Vagina (tissue), 2 donors: ENCODE results near the gene HYAL2. TPM values are rescaled to one million over a fixed set of nuclear protein-coding genes. Genes with fewer than 3 reads are reported as not detected.

Experiments used
- DNase-seq, 2 donors: peaks; one replicate each; pipeline ENCODE4 v3.0.0-alpha.2; 2017; ENCODE audit errors: extremely low spot score in 2 of 2
- H3K27ac ChIP-seq: fragments of 200-600 bp; sonication (generic); one replicate; pipeline ENCODE4 v1.5.1; 2019
- H3K27me3 ChIP-seq: fragments of 200-600 bp; sonication (generic); one replicate; pipeline ENCODE4 v1.5.1; 2019
- H3K36me3 ChIP-seq, 2 donors: fragments of 200-600 bp; sonication (generic); one replicate each; pipeline ENCODE4 v1.5.1; 2017 to 2019
- H3K4me1 ChIP-seq: fragments of 200-600 bp; sonication (generic); one replicate; pipeline ENCODE4 v1.5.1; 2019
- H3K4me3 ChIP-seq, 2 donors: fragments of 200-600 bp; sonication (generic); 1 replicate in 1 of 2; 2 replicates in 1 of 2; pipeline ENCODE4 v1.5.1; 2016 to 2019
- H3K9me3 ChIP-seq: fragments of 200-600 bp; sonication (generic); one replicate; pipeline ENCODE4 v1.5.1; 2019
- POLR2A ChIP-seq, 2 donors: fragments of 450-650 bp; IDR thresholded peaks; one replicate each; pipeline ENCODE4 v1.6.1; 2017; ENCODE audit warnings: antibody characterized with exemption in 2 of 2, mild to moderate bottlenecking in 2 of 2, moderate library complexity in 2 of 2
- POLR2AphosphoS5 ChIP-seq, 2 donors: sonication (generic); formaldehyde crosslinking; IDR thresholded peaks; one replicate each; pipeline ENCODE4 v1.9.0; 2017; ENCODE audit warnings: antibody characterized with exemption in 2 of 2, mild to moderate bottlenecking in 2 of 2, low read depth in 1 of 2; ENCODE audit not compliant: insufficient read depth in 1 of 2
- intact Hi-C: fragments of 100-400 bp; cut with DNase I; formaldehyde crosslinking; loops from one replicate; pipeline ENCODE4 v1.15.1; 2023
- total RNA-seq: library from RNA; depleted of rRNA; stranded (reverse); fragments of >200 nt; gene quantifications from one replicate; pipeline ENCODE4 v1.2.3, GENCODE V29; 2016
- TF ChIP-seq, protein P1 (sequence below), 3 experiments: fragments of 450-650 bp in 2 of 3; fragments of 200-600 bp in 1 of 3; sonication (generic) in 1 of 3; IDR thresholded peaks; one replicate each; pipeline ENCODE4 v1.5.1; 2017 to 2019; ENCODE audit warnings: antibody characterized with exemption in 3 of 3, mild to moderate bottlenecking in 2 of 3, moderate library complexity in 2 of 3

HYAL2 gene, protein sequence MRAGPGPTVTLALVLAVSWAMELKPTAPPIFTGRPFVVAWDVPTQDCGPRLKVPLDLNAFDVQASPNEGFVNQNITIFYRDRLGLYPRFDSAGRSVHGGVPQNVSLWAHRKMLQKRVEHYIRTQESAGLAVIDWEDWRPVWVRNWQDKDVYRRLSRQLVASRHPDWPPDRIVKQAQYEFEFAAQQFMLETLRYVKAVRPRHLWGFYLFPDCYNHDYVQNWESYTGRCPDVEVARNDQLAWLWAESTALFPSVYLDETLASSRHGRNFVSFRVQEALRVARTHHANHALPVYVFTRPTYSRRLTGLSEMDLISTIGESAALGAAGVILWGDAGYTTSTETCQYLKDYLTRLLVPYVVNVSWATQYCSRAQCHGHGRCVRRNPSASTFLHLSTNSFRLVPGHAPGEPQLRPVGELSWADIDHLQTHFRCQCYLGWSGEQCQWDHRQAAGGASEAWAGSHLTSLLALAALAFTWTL
- 173 TPM for total RNA-seq

DNA sequence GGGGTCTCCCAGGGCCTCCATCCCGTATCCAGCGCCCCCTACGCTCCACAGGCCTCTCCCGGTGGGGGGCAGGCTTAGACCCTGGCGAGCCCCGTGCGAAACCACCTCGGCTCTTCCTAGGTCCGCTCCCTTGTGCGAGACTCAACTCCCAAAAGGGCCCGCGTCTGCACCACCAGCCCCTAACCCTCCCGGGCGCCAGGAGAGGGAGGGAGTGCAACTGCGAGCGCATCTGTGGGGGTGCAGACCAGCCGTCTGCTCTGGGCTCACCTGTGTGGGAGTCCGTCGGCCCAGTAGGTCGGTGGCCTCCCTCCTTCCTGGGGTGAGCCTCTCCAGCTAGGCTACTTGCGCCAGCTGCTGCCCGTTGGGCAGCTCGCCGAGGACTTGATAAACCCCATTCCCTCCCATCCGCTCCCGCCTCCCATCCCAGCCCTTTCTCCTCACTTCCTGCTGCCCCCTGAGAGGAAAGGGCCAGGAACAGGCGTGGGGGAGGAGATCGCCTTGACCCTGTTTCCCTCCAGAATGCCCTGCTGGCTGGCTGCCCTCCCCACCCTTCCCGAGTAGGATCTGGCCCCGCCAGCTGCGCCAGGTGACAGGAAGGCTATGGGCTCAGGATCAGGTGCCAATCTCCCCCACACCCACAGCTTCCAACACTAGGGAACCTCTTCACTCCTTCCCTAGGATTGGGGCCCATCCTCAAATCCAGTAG lies at the start of gene HYAL2:
TSS of gene HYAL2 (minus strand) at position 360 of the 706 bp plus-strand sequence. CDS start 2,256 bp downstream, outside the sequence.
- Histone ChIP-seq H3K9me3 (no peaks in the 10 kb centered on the region), H3K27ac (peak within 1 kb of the TSS; percentile 90), H3K27me3 (no peaks in the 10 kb centered on the region), H3K36me3 (peaks cover 0 to 20% of the 10 kb centered on the region in 2 donors), H3K4me3 (peak within 1 kb of the TSS; percentile 72 to 97), H3K4me1 (peaks cover 57% of the 10 kb centered on the region)
- TF ChIP-seq, protein P1, sequence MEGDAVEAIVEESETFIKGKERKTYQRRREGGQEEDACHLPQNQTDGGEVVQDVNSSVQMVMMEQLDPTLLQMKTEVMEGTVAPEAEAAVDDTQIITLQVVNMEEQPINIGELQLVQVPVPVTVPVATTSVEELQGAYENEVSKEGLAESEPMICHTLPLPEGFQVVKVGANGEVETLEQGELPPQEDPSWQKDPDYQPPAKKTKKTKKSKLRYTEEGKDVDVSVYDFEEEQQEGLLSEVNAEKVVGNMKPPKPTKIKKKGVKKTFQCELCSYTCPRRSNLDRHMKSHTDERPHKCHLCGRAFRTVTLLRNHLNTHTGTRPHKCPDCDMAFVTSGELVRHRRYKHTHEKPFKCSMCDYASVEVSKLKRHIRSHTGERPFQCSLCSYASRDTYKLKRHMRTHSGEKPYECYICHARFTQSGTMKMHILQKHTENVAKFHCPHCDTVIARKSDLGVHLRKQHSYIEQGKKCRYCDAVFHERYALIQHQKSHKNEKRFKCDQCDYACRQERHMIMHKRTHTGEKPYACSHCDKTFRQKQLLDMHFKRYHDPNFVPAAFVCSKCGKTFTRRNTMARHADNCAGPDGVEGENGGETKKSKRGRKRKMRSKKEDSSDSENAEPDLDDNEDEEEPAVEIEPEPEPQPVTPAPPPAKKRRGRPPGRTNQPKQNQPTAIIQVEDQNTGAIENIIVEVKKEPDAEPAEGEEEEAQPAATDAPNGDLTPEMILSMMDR (IDR thresholded peaks at IDR 0.05), result no peak
- TF ChIP-seq POLR2AphosphoS5 (IDR thresholded peaks at IDR 0.05; ENCODE audit: insufficient read depth in 1 of 2, low read depth in 1 of 2), result peak in 1 of 2 donors; percentile 47
- no peak for DNase-seq
- intact Hi-C loops, result loop anchor here (2.0 to 5.0 kb wide), 2 partner anchors 24 to 65 kb away; partner anchors contain the start of genes HYAL3 and NAA80

DNA sequence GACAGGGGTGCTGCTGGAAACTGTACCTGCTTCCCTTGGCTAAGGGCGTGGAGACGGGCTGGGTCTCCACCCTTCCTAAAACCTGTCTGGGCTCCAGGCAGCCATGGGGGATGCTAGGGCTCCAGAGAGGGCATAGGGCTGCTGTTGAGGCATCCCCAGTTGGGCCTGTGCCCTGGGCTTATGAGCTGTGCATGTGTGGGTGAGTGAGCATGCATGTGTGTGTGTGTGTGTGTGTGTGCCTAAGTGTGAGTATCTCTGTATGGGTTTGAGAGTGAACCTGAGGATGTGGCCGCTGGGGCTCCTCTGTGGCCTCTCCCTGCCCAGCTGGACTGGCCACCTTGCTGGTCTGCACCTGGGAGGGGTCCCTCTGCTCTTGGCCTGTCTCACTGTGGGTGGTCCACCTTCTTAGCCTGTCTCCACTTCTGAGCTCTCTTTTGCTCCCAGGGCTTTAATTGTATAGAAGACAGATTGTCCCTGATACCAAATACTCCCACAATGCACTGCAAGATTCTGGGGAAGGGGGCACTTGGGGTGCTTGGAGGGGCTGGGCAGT lies 48.7 kb upstream of the HYAL2 start:
- intact Hi-C loops, result no loop called here
- Histone ChIP-seq H3K36me3 (no peaks in the 10 kb centered on the region), H3K27ac (no peak overlapping the region), H3K4me3 (no peak overlapping the region), H3K9me3 (no peaks in the 10 kb centered on the region), H3K4me1 (peaks cover 2% of the 10 kb centered on the region), H3K27me3 (no peaks in the 10 kb centered on the region)
- TF ChIP-seq POLR2AphosphoS5 (IDR thresholded peaks at IDR 0.05; ENCODE audit: insufficient read depth in 1 of 2, low read depth in 1 of 2) (no peak), POLR2A (IDR thresholded peaks at IDR 0.05) (no peak)
- TF ChIP-seq, protein P1 (IDR thresholded peaks at IDR 0.05), result no peak
- no peak for DNase-seq

DNA sequence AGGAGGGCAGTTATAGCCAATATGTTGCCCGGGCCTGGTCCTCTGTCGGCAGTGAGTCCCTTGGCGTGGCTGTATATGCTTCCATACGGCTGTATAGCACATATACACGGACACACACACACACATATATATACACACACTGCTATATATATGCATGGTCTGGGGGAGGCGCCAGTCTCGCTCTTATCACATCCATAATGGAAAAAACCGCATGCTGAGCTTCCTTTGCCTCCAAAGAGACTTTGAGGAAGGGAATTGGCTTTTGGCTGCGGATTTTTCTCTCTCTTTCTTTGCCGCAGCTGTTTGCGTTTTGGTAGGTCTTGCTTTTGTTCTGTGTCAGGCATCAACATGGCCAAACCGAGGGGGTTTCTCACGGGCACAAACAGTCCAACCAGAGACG lies 48.0 kb upstream of the HYAL2 start:
- TF ChIP-seq, protein P1 (IDR thresholded peaks at IDR 0.05), result no peak
- no peak for TF ChIP-seq POLR2AphosphoS5 (IDR thresholded peaks at IDR 0.05; ENCODE audit: insufficient read depth in 1 of 2, low read depth in 1 of 2)
- TF ChIP-seq POLR2A (IDR thresholded peaks at IDR 0.05), result no peak
- H3K4me1 ChIP-seq, result peaks cover 8% of the 10 kb centered on the region
- no peaks in the 10 kb centered on the region for H3K27me3 ChIP-seq
- intact Hi-C loops, result no loop called here
- H3K27ac ChIP-seq, result no peak overlapping the region
- no peaks in the 10 kb centered on the region for H3K9me3 ChIP-seq
- H3K36me3 ChIP-seq, result no peaks in the 10 kb centered on the region
- H3K4me3 ChIP-seq, result no peak overlapping the region
- DNase-seq, result no peak

DNA sequence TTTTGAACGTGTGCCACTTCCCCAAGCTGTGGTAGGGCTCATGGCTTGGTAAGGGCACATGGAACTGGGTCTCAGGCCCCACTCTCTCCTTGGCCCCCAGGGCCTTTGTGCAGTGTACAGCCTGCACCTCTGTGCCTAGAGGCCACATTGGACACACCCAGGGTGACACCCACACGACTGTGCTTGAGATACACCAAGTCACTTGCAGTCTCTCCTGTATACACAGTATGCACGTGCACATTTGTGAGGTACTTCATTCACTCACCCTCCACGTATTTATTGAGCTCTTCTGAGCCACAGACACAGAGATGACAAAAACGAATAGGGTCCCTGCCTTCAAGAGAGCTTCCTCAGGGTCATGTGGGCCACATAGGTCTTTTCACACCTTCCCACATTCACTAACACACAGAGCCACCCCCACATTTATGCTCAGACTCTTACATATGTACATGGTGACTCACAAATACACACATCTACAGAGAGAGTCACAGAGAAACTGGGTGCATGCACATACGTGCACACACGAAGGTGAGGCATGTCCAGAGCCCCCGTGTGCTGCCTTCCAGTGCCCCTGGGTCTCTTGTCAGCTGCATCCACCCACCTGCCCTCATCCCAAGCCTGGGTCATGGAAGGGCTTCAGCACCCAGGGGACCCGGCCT lies 46.6 kb upstream of the HYAL2 start:
- no peaks in the 10 kb centered on the region for H3K27me3 ChIP-seq
- DNase-seq, result no peak
- TF ChIP-seq POLR2A (IDR thresholded peaks at IDR 0.05) (no peak), POLR2AphosphoS5 (IDR thresholded peaks at IDR 0.05; ENCODE audit: insufficient read depth in 1 of 2, low read depth in 1 of 2) (no peak)
- TF ChIP-seq, protein P1 (IDR thresholded peaks at IDR 0.05), result no peak
- H3K36me3 ChIP-seq, result no peaks in the 10 kb centered on the region
- no peak overlapping the region for H3K4me3 ChIP-seq
- H3K4me1 ChIP-seq, result peaks cover 20% of the 10 kb centered on the region
- H3K27ac ChIP-seq, result no peak overlapping the region
- H3K9me3 ChIP-seq, result no peaks in the 10 kb centered on the region
- intact Hi-C loops, result no loop called here
